ENCODE data around the gene PPOX. TPM values are rescaled to one million over a fixed set of nuclear protein-coding genes. Genes with fewer than 3 reads are reported as not detected.

PPOX gene
- total RNA-seq, 2 experiments from 2014 or later: 42.0 to 45.5 TPM

GRCh38 chr1:161177936-161178244 is 11.7 kb downstream of the PPOX start:
- BruUV-seq (replicated peaks): TSS peak; percentile 91

GRCh38 chr1:161179698-161180097 is 13.5 kb downstream of the PPOX start:
- peaks cover 9% of the 10 kb centered on the region; the same call in 1 of the 2 replicates for H3K79me2 ChIP-seq (ENCODE audit: insufficient read depth, low read depth, low read length)
- CTCF ChIA-PET (ENCODE audit: unreplicated experiment): no interaction called here
- no peak overlapping the region for H3K4me3 ChIP-seq (ENCODE audit: low read depth, low read length, poor library complexity, severe bottlenecking)
- H3K27ac ChIP-seq (ENCODE audit: low read depth, low read length, poor library complexity, severe bottlenecking): no peak overlapping the region
- TF ChIP-seq, protein P1, sequence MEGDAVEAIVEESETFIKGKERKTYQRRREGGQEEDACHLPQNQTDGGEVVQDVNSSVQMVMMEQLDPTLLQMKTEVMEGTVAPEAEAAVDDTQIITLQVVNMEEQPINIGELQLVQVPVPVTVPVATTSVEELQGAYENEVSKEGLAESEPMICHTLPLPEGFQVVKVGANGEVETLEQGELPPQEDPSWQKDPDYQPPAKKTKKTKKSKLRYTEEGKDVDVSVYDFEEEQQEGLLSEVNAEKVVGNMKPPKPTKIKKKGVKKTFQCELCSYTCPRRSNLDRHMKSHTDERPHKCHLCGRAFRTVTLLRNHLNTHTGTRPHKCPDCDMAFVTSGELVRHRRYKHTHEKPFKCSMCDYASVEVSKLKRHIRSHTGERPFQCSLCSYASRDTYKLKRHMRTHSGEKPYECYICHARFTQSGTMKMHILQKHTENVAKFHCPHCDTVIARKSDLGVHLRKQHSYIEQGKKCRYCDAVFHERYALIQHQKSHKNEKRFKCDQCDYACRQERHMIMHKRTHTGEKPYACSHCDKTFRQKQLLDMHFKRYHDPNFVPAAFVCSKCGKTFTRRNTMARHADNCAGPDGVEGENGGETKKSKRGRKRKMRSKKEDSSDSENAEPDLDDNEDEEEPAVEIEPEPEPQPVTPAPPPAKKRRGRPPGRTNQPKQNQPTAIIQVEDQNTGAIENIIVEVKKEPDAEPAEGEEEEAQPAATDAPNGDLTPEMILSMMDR (conservative IDR thresholded peaks at IDR 0.05; ENCODE audit: low read length): no peak
- TF ChIP-seq EZH2phosphoT487 (IDR thresholded peaks at IDR 0.05; ENCODE audit: borderline replicate concordance, low read depth, low read length): no peak
- POLR2A ChIA-PET: interaction anchor here (0.7 kb wide), 1 partner anchor 44 kb away, joined by 4 read pairs; no protein-coding TSS in a partner anchor
- peaks cover 57% of the 10 kb centered on the region for H3K4me1 ChIP-seq (ENCODE audit: insufficient read depth, low read length, poor library complexity, severe bottlenecking)
- no peak overlapping the region for H3K4me2 ChIP-seq (ENCODE audit: low read length)
- DNase-seq (ENCODE audit: low spot score): no peak
- intact Hi-C loops (cut with micrococcal nuclease; ENCODE audit: unreplicated experiment): no loop called here
- H3K36me3 ChIP-seq (ENCODE audit: insufficient read depth, low read length): peaks cover 11% of the 10 kb centered on the region
- no peaks in the 10 kb centered on the region for H3K9me3 ChIP-seq (ENCODE audit: low read length)
- H3K9me2 ChIP-seq (ENCODE audit: insufficient read depth, low read length): no peaks in the 10 kb centered on the region
- BruUV-seq (replicated peaks): no TSS peak
- no peak overlapping the region for H2AFZ ChIP-seq (ENCODE audit: low read length)
- H4K20me1 ChIP-seq (ENCODE audit: insufficient read depth, low read length): no peaks in the 10 kb centered on the region

More at GRCh38 chr1:161177936-161178244, 11.7 kb downstream of the PPOX start:
- Histone ChIP-seq H2AFZ (ENCODE audit: low read length) (peak overlapping the region; percentile 51; the same call in 1 of the 2 replicates), H3K9me2 (ENCODE audit: insufficient read depth, low read length) (no peaks in the 10 kb centered on the region), H3K36me3 (ENCODE audit: insufficient read depth, low read length) (peaks cover 26% of the 10 kb centered on the region), H3K9me3 (ENCODE audit: low read length) (no peaks in the 10 kb centered on the region), H3K4me2 (ENCODE audit: low read length) (peak overlapping the region; percentile 99), H4K20me1 (ENCODE audit: insufficient read depth, low read length) (no peaks in the 10 kb centered on the region), H3K79me2 (ENCODE audit: insufficient read depth, low read depth, low read length) (peaks cover 9% of the 10 kb centered on the region; the same call in 1 of the 2 replicates), H3K4me1 (ENCODE audit: insufficient read depth, low read length, poor library complexity, severe bottlenecking) (peaks cover 39% of the 10 kb centered on the region), H3K4me3 (ENCODE audit: low read depth, low read length, poor library complexity, severe bottlenecking) (peak overlapping the region; percentile 86), H3K27ac (ENCODE audit: low read depth, low read length, poor library complexity, severe bottlenecking) (peak overlapping the region; percentile 60)
- no peak for TF ChIP-seq EZH2phosphoT487 (IDR thresholded peaks at IDR 0.05; ENCODE audit: borderline replicate concordance, low read depth, low read length)
- TF ChIP-seq, protein P1 (conservative IDR thresholded peaks at IDR 0.05; ENCODE audit: low read length): no peak; the same call in 1 of the 2 replicates
- POLR2A ChIA-PET: interaction anchor here (0.6 to 3.1 kb wide), 5 partner anchors 8 to 48 kb away, joined by 3 to 23 read pairs (median 5); partner anchors contain the start of genes NDUFS2, PPOX and TOMM40L
- DNase-seq (ENCODE audit: low spot score): no peak
- intact Hi-C loops (cut with micrococcal nuclease; ENCODE audit: unreplicated experiment): loop anchor here (1.0 kb wide), 2 partner anchors 12 to 47 kb away; partner anchors contain the start of gene PPOX
- CTCF ChIA-PET (ENCODE audit: unreplicated experiment): no interaction called here

DNA sequence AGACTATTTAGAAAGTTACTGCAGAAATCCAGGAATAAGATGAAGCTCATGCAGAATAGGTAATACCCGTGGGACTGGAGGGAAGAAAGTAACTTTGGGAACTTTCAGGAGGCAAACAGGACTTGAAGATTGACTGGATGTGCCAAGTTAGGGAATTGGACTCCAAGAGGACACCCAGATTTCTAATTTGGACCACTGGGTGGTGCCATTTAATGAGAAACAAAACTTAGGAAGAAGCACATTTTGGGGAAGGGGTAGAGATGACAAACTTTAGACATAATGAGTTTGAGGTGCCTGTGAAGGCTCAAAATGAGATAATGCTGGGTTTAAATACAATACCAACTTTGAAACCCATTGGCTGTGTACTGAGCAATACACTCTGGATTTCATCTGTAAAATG is 14.4 kb downstream of the PPOX start:
- Histone ChIP-seq H2AFZ (ENCODE audit: low read length) (no peak overlapping the region), H4K20me1 (ENCODE audit: insufficient read depth, low read length) (no peaks in the 10 kb centered on the region), H3K9me2 (ENCODE audit: insufficient read depth, low read length) (no peaks in the 10 kb centered on the region), H3K79me2 (ENCODE audit: insufficient read depth, low read depth, low read length) (peaks cover 9% of the 10 kb centered on the region; the same call in 1 of the 2 replicates), H3K36me3 (ENCODE audit: insufficient read depth, low read length) (peaks cover 1% of the 10 kb centered on the region; the same call in 1 of the 2 replicates), H3K27ac (ENCODE audit: low read depth, low read length, poor library complexity, severe bottlenecking) (no peak overlapping the region), H3K4me1 (ENCODE audit: insufficient read depth, low read length, poor library complexity, severe bottlenecking) (peaks cover 58% of the 10 kb centered on the region), H3K9me3 (ENCODE audit: low read length) (no peaks in the 10 kb centered on the region), H3K4me3 (ENCODE audit: low read depth, low read length, poor library complexity, severe bottlenecking) (no peak overlapping the region), H3K4me2 (ENCODE audit: low read length) (no peak overlapping the region)
- ChIA-PET CTCF (ENCODE audit: unreplicated experiment) (interaction anchor here (1.0 kb wide), 1 partner anchor 15 kb away, joined by 3 read pairs; the partner anchor contains the start of gene PPOX), POLR2A (interaction anchor here (2.1 to 2.7 kb wide), 2 partner anchors 15 to 45 kb away, joined by 7 read pairs; partner anchors contain the start of genes PPOX and TOMM40L)
- TF ChIP-seq, protein P1 (conservative IDR thresholded peaks at IDR 0.05; ENCODE audit: low read length): peak; percentile 79
- no peak for TF ChIP-seq EZH2phosphoT487 (IDR thresholded peaks at IDR 0.05; ENCODE audit: borderline replicate concordance, low read depth, low read length)
- BruUV-seq (replicated peaks): no TSS peak
- DNase-seq (ENCODE audit: low spot score): peak; percentile 41
- intact Hi-C loops (cut with micrococcal nuclease; ENCODE audit: unreplicated experiment): no loop called here
